Measurements from ENCODE around the gene IL24.
"Not testable (repeated sequence)": the region's sequence is repeated elsewhere in the genome, so short reads cannot be mapped to it uniquely, and the experiment has no call there.

DNA sequence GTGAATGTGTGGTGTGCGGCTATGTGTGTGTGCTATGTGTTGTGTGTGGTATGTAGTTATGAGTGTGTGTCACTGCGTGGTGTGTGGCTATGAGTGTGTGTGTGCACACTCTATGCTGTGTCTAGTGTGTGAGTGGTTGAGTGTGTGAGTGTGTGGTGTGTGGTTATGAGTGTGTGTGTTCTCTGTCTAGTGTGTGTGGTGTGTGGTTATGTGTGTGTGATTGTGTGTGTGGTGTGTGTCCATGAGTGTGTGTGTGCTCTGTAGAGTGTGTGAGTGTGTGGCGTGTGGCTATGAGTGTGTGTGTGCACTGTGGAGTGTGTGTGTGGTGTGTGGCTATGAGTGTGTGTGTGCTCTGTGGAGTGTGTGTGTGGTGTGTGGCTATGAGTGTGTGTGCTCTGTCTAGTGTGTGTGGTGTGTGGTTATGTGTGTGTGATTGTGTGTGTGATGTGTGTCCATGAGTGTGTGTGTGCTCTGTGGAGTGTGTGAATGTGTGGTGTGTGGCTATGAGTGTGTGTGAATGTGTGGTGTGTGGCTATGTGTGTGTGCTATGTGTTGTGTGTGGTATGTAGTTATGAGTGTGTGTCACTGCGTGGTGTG is 26.8 kb downstream of the IL24 start:
- TF ChIP-seq, protein P1, sequence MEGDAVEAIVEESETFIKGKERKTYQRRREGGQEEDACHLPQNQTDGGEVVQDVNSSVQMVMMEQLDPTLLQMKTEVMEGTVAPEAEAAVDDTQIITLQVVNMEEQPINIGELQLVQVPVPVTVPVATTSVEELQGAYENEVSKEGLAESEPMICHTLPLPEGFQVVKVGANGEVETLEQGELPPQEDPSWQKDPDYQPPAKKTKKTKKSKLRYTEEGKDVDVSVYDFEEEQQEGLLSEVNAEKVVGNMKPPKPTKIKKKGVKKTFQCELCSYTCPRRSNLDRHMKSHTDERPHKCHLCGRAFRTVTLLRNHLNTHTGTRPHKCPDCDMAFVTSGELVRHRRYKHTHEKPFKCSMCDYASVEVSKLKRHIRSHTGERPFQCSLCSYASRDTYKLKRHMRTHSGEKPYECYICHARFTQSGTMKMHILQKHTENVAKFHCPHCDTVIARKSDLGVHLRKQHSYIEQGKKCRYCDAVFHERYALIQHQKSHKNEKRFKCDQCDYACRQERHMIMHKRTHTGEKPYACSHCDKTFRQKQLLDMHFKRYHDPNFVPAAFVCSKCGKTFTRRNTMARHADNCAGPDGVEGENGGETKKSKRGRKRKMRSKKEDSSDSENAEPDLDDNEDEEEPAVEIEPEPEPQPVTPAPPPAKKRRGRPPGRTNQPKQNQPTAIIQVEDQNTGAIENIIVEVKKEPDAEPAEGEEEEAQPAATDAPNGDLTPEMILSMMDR (IDR thresholded peaks at IDR 0.05) = not testable (repeated sequence)
- not testable (repeated sequence) for TF ChIP-seq EZH2 (IDR thresholded peaks at IDR 0.05)
